Choroid plexus epithelial cell (primary cell): Measurements from ENCODE around the gene PJA2.

ENCODE experiments used
- DNase-seq: peaks from one replicate; pipeline ENCODE4 v3.0.0-alpha.2; 2010; ENCODE audit warnings: low read depth
- H3K4me3 ChIP-seq: 2 replicates; pipeline ENCODE4 v1.5.1; 2011; ENCODE audit warnings: low read depth, mild to moderate bottlenecking, control low read depth, low read length, moderate library complexity
- CTCF ChIP-seq: conservative IDR thresholded peaks from 2 replicates; pipeline ENCODE4 v1.5.1; 2011; ENCODE audit warnings: low read depth, mild to moderate bottlenecking, control low read depth, inconsistent platforms, low read length, moderate library complexity

Gene PJA2

DNA sequence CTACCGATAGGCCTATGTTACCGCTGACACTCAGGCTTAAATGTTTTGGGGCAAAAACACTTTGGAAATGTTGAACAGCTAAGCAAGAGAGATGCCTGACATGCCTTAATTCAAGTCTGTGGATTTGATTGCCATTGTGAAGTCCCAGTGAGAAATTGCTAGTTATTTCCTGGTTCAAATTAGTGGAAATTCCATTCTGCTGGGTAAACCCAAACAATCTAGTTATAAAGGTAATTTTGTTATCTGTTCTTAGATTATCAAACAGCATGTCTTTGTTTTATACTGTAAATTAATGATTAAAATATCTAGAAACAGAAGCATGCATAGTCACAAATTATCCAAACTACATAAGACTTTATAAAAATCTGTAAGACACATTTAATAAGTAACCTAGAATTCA, 96.6 kb downstream of the PJA2 start:
- no peak overlapping the region for H3K4me3 ChIP-seq
- TF ChIP-seq CTCF: no peak
- no peak for DNase-seq

DNA sequence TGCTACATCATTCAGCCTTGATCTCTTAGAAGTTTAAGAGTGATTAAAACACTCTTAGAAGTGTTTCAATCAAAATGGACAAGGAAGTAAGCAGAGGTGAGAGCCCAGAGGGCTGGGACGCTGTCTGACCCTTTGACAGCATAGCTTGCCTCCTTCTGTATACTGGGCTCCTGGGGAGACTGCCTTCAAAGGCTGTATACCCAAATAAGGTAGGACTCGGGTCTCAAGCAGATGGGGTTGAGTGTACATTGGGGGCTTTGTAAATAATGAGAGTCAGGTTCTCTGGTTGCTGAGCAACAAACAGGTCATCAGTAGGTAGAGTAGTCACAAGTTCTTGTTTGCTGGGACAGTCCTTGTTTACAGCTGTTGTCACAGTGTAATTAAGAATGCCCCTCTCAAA, 97.1 kb downstream of the PJA2 start:
- H3K4me3 ChIP-seq: no peak overlapping the region
- no peak for TF ChIP-seq CTCF
- DNase-seq: no peak

GRCh38 chr5:109310315-109310714, 99.5 kb downstream of the PJA2 start:
- no peak for TF ChIP-seq CTCF
- no peak overlapping the region for H3K4me3 ChIP-seq
- no peak for DNase-seq

DNA sequence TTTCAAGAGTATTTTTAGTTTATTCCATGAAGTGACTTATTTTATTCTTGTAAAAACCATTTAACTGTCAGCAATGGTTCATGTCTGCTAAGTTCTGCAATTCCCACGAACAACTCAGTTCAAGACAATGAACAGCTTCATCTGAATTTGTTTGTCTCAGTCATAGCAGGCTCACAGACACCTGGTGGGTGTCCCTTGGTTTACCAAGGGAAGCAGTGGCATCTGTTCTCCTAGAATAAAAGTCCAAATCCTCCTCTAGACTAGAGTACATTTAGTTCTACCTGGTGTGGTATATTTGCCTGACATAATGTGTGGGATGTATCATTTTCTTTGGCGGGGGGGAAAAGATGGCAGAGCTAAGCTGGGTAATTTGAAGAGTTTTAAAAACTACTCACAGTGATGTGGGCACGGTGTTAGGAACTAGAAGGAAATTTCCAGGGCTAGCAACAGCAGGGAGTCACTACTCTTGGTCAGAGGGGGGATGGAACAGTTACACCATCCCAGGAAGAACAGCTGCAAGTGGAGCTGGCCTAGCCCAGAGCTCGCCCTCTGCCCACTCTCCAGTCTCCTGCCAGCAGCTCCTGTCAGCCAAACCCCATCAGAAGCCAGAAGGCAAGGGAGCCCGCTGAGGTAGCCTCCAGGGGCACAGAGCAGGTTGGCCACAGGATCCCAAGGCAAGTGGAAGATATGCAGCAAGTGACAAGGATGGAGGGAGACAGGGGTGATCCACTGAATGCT, 100.3 kb downstream of the PJA2 start:
- TF ChIP-seq CTCF: no peak
- DNase-seq: no peak

DNA sequence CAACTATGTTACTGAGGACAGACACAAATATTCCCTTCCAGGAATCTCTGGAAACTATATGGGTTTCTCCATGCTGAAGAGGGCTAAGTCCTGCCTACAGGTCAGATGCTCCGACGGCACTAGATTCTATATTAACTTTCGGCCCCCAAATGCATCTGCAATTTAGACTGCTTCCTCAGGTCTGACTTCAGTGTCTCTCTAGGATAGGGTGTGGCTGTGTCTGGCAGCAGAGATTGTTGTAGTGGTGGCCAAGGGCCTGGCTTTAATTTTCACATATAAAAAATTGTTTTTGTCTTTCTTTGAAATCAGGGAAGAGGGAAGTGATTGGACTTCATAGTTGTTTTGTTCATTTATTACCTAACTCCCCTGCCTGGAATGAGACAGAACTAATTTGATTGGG, 101.8 kb downstream of the PJA2 start:
- H3K4me3 ChIP-seq: no peak overlapping the region
- no peak for DNase-seq
- no peak for TF ChIP-seq CTCF

More for the DNA sequence above, 100.3 kb downstream of the PJA2 start:
- no peak overlapping the region for H3K4me3 ChIP-seq

DNA sequence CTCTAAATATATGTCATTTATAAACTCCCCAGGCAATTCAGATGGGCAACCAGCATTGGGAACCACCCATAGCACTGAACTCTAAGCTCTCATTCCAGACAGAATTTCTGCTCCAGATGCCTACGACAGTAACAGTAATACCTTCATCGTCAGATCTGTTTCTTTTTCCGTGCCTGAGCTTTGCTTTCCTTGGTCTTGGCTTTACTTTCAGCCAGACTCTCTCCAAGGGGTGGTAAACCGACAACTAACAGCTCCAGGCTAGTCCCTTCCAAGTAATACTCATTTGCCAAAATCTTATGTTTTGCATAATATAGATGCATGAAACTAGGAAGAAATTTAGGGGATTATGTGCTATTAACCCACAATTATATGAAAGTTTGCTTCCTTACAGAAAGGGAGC, 102.3 kb downstream of the PJA2 start:
- no peak overlapping the region for H3K4me3 ChIP-seq
- no peak for DNase-seq
- no peak for TF ChIP-seq CTCF

- no peak for DNase-seq
- no peak for TF ChIP-seq CTCF
- H3K4me3 ChIP-seq: no peak overlapping the region
Observed at GRCh38 chr5:109305352-109305751, 104.4 kb downstream of the PJA2 start.
